Urothelium cell line (cell line): ENCODE results near the gene TTC14.
"Not testable (repeated sequence)": the region's sequence is repeated elsewhere in the genome, so short reads cannot be mapped to it uniquely, and the experiment has no call there.

Experiments used
- DNase-seq: peaks from one replicate; pipeline ENCODE4 v3.0.0; 2011; ENCODE audit warnings: low spot score, mixed read lengths
- FAIRE-seq: peaks from 2 replicates; lab custom pipeline; 2011; peaks lifted over from hg19 to GRCh38; lab: Jason Lieb, UNC

The TTC14 gene

GRCh38 chr3:180601688-180602666 lies at the start of gene TTC14:
Gene TTC14, plus strand, starts transcription at chr3:180602163. Its CDS starts 99 bp downstream, at chr3:180602262.
- FAIRE-seq, result peak; percentile 23
- DNase-seq, result peak; percentile 95

GRCh38 chr3:180563406-180563805 lies 38.6 kb upstream of the TTC14 start:
- DNase-seq (no peak), FAIRE-seq (no peak)

GRCh38 chr3:180564676-180565075 lies 37.3 kb upstream of the TTC14 start:
- no peak for DNase-seq
- FAIRE-seq, result no peak

- FAIRE-seq, result no peak
- DNase-seq, result no peak
Measured at GRCh38 chr3:180570238-180570637, 31.7 kb upstream of the TTC14 start.

GRCh38 chr3:180571831-180572598 lies 29.9 kb upstream of the TTC14 start:
- no peak for FAIRE-seq

GRCh38 chr3:180575571-180575970 lies 26.4 kb upstream of the TTC14 start:
- DNase-seq (no peak), FAIRE-seq (no peak)

More at GRCh38 chr3:180571831-180572598, 29.9 kb upstream of the TTC14 start:
- DNase-seq, result no peak

- DNase-seq (no peak), FAIRE-seq (no peak)
Measured at GRCh38 chr3:180580934-180581333, 21.0 kb upstream of the TTC14 start.

- no peak for FAIRE-seq
Measured at GRCh38 chr3:180590396-180590795, 11.6 kb upstream of the TTC14 start.

GRCh38 chr3:180593631-180594030 lies 8.3 kb upstream of the TTC14 start:
- not testable (repeated sequence) for FAIRE-seq, DNase-seq

More at GRCh38 chr3:180590396-180590795, 11.6 kb upstream of the TTC14 start:
- DNase-seq, result no peak

- FAIRE-seq (no peak), DNase-seq (peak; percentile 28)
Measured at GRCh38 chr3:180594631-180595558, 7.1 kb upstream of the TTC14 start.

GRCh38 chr3:180595559-180595935 lies 6.4 kb upstream of the TTC14 start:
- DNase-seq (no peak), FAIRE-seq (no peak)

- no peak for DNase-seq
- no peak for FAIRE-seq
Measured at GRCh38 chr3:180600473-180600872, 1.5 kb upstream of the TTC14 start.

- FAIRE-seq (no peak), DNase-seq (no peak)
Measured at GRCh38 chr3:180611006-180611405, 9.0 kb downstream of the TTC14 start.

GRCh38 chr3:180612364-180612763 lies 10.4 kb downstream of the TTC14 start:
- FAIRE-seq, result no peak
- no peak for DNase-seq

GRCh38 chr3:180615954-180616353 lies 14.0 kb downstream of the TTC14 start:
- DNase-seq (no peak), FAIRE-seq (peak; percentile 32)

GRCh38 chr3:180617049-180617448 lies 15.1 kb downstream of the TTC14 start:
- DNase-seq (no peak), FAIRE-seq (no peak)

- not testable (repeated sequence) for FAIRE-seq, DNase-seq
Measured at GRCh38 chr3:180618563-180618962, 16.6 kb downstream of the TTC14 start.

GRCh38 chr3:180619723-180620122 lies 17.8 kb downstream of the TTC14 start:
- DNase-seq (no peak), FAIRE-seq (no peak)

- FAIRE-seq (no peak), DNase-seq (no peak)
Measured at GRCh38 chr3:180624714-180625113, 22.8 kb downstream of the TTC14 start.

GRCh38 chr3:180626844-180627243 lies 24.9 kb downstream of the TTC14 start:
- no peak for FAIRE-seq
- no peak for DNase-seq
